ENCODE data around the gene MALAT1.

The MALAT1 gene

DNA sequence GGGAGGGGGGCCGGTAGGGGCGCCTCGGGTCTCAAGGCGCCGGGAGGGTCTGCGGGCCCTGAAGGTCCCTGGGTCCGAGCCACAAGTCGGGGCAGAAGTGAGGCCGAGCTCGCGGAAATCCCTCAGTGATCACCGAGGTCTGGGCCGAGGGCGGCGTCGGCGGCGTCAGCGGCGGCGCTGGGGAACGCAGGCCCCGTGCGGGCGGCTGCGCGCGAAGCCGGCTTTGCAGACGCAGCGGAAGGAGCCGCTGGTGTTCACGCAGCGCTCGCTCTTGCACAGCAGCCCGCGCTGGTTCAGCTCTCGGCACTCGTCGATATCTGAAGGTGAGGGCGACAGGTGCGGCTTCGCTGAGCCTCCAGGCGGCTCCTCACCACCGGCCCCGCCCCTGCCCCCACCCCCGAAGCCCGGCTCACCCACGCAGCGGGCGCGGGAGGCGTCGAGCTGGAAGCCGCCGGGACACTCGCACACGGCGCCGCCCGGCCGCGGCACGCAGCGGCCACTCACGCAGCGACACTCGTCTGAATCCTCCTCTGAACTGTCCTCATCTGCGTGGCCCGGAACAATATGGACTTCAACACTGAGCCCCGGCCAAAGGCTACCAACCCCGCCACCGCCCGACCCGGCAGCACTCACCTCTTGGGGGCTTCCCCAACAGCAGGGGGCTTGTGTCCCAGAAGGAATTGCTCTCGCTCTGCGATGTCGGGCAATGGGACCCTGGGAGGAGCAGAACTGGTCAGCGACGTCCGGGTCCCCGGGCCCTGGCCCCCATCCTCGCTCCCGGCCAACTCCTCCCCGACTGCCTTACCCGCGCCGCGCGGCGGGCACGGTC, 40.3 kb downstream of the MALAT1 start:
- no peak for DNase-seq (ENCODE audit: low read depth, low spot score)

GRCh38 chr11:65539744-65540289, 41.0 kb downstream of the MALAT1 start:
- no peak for DNase-seq (ENCODE audit: low read depth, low spot score)

GRCh38 chr11:65540290-65541092, 41.6 kb downstream of the MALAT1 start:
- peak; percentile 84 for DNase-seq (ENCODE audit: low read depth, low spot score)

DNA sequence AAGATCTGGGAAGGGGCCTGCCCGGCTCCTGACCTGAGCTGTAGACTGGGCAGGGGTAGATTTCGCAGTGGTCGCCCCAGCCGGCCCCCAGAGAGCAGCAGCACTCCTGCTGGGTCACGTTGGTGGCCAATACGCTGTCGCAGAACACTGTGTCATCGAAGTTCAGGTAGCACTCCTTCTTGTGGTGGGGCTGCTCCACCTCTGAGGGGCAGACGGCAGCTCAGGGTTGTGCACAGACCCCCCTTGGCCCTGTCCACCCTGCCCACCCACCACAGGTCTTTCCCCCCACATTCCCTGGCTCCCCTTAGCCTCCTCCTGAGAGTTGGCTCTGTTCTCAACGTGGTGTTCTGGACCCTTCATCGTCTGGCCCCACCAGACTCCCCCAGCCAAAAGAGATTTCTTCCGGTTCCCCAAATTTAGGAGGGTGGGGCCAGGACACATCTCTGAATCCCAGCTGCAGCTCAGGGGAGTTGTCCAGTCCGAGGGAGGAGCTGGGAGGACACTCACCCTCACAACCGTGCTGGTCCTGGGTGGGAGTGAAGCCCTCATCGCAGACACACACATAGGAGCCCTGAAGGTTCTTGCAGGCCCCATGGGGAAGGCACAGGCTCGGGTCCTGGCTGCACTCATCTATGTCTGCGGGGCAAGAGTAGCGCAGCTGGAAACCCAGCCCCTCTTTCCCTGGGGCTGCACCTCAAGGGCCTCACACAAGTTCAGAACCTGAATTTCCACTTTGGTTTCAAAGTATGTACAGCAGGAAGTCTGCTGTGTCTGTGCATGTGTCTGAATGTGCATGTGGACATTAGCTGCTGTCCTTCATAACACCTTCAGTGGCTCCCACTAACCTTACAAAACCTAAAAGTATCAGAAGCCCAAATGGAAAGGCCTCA, 42.5 kb downstream of the MALAT1 start:
- DNase-seq (ENCODE audit: low read depth, low spot score): no peak

DNA sequence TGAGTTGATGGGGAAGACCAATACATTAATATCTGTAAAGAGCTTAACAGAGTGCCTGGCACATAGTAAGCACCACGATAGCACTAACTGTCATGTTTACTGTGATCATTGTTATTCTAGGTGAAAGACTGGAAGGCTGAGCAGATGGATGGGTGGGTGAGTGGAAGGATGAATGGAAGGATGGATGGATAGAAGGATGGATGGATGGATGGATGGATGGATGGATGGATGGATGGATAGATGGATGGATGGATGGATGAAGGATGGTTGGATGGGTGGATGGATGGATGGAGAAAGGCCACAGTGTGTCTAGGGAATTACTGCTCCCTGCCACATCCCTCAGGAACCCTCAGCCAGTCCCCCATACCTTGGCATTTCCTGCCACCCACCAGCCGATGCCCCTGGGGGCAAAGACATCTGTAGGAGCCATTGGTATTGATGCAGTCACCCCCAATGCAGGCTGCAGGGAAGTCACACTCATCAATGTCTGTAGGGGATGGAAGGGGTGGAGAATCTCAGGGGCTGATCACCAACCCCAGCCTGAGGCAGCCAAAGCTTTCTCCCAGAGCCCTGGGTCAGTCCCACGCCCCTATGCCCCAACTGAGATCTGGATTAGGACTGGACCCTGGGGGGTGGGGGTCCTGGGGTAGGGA, 44.0 kb downstream of the MALAT1 start:
- DNase-seq (ENCODE audit: low read depth, low spot score): no peak

DNA sequence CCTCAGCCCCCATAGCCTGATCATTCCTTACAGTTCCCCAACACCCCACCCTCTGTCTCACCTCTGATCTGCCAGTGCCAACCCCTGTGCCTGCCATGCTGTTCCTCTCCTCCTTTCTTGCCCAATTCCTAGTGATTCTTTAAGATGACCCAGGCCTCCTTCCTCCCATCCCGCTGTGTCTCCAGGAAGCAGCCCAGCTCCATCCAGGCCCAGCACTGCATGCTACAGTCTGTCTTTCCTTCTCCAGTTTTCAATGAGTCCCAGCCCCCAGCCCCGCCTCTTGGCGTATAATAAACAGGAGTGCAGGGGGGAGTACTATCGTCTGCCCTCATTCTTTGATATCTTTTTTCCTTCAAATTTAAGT, 47.0 kb downstream of the MALAT1 start:
- no peak for DNase-seq (ENCODE audit: low read depth, low spot score)

DNA sequence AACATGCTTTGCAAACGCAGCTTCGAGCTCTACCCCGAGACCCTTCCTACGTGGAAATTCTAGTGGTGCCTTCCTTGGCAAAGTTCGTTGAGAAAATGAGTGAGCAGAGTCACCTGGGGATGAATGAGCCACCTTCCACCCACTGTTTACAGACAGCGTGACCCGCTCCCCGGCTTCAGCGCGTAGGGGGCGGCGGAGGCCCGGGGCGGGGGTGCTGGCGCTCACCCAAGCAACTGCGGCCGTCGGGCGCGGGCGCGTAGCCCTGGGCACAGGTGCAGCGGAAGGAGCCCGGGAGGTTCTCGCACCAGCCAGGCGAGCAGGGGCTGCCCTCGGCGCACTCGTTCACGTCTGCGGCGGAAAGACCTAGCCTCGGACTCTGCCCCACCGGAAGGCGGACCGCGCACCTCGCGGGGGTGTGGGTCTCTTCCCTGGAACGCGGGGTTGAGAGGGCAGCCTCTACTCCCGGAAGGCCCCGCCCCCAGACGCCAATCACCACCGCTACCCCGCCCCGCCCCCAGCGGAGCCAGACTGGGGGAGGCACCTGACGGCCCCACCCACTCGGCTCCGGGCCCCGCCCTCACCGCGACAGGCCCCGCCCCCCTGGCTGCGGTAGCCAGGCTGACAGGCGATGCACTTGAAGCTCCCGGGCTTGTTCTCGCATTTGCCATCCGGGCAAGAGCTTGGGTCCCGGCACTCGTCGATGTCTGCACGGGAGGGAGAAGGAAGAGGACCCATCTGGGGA, 47.5 kb downstream of the MALAT1 start:
- peak; percentile 96 for DNase-seq (ENCODE audit: low read depth, low spot score)

- no peak for DNase-seq (ENCODE audit: low read depth, low spot score)
Measured at GRCh38 chr11:65547446-65548125, 48.7 kb downstream of the MALAT1 start.

DNA sequence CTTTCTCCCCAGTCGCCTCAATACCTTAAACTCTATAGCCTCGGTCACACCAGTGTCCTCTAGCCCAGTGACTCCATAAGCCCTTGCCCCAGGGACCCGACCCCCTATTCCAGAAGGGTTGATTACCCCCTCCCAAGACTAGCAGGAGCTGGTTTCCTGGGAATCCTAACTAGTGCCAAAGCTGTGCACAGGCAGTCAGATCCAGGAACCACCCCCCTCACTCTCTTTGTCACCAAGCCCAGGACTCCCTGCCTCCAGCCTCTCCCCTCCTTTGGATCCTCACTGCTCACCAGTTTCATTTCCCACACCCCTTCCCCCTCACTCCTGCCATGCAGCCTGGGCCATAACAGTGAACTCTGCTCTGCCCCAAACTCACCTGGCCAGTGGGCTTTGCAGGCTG, 49.5 kb downstream of the MALAT1 start:
- no peak for DNase-seq (ENCODE audit: low read depth, low spot score)

- DNase-seq (ENCODE audit: low read depth, low spot score): no peak
Measured at GRCh38 chr11:65549096-65549495, 50.3 kb downstream of the MALAT1 start.

DNA sequence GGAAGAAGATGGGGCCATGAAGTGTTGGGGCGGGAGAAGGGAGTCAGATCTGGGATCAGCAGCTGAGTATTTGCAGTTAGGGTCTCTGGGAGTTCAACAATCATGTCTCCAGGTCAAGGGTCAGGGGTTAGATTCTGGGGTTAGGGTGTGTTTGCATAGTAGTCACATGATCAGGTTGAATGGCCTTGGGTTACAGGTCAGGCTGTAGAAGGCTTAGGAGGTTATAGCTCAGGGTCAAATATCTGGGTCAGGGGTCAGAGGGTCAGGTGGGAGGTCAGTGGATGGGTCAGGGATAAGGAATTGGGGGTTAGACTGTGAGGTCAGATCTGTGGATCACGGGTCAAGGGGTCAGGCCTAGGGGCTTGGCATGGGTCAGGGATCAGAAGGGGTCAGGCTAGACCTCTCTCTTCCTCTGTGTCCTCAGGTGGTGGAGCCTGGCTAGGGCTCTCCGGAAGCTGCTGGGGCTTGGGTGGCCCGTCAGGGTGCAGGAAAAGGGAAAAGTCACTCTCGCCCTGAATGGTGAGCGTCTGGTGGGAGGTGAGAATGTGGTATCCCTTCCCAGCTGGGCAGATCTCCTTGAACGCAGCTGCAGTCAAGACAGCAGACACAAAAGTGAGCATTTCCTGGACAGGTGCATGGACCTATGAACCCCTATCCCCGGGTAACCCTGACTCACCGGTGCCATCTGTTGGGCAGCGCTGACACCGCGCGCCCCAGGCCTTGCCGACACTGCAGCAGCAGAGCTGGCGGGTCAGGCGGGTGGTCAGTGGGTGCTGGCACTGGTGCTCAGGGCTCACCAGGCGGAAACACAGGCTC, 52.9 kb downstream of the MALAT1 start:
- no peak for DNase-seq (ENCODE audit: low read depth, low spot score)

DNA sequence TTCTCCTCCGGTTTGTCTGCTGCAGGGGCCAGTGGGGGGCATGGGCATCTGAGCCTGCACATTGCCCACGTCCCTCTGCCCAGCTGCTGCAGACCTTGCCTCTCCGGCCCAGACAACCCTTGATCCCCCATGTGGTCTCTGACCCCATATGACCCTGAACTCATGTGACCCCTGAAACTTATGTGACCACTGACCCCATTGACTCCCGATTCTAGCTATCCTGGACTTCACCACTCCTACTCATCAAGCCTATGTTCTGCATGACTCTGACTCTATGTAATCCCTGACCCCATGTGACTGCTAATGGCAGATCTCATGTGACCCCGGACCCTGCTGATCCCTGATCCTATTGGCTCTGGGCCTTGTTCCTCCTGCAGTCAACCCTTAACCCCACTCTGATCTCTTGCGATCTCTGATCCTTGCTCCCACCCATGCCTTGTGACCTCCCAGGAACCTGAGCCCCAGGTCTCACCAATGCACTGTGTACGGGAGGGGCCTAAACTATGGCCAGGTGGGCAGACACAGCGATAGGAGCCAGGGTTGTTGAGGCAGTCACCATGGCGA, 53.6 kb downstream of the MALAT1 start:
- no peak for DNase-seq (ENCODE audit: low read depth, low spot score)

DNA sequence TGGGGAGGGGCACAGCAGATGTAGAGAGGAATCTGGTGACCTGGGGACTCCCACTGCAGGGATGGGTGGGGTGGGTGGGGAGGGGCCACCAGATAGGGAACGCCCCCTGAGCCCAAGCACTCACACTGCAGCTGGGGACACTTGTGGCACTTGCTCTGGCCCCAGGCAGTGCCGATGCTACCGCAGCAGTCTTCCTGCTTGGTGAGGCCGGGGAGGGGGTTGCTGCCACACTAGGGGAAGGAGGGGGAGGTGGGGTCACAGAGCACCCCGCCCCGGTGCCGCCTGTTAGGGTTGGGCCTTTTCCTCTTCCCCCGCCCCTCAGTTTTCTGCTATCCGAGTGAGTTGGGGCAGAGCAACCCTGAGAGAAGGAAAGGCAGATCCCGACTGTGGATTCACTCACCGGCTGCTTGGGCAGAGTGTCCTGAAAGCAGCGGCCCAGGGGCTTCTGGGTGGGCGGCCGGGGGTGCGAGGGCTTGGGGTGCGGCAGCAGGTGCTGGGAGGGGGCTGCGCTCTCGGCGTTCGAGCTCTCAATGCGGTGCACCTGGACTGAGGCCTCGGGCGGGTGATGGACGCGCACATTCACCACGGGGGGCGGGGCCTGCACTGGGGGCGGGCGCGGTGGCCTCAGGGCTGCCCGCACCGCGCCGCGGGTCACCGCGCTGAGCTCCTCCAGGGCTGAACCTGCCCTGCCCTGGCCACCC, 54.6 kb downstream of the MALAT1 start:
- DNase-seq (ENCODE audit: low read depth, low spot score): no peak

DNA sequence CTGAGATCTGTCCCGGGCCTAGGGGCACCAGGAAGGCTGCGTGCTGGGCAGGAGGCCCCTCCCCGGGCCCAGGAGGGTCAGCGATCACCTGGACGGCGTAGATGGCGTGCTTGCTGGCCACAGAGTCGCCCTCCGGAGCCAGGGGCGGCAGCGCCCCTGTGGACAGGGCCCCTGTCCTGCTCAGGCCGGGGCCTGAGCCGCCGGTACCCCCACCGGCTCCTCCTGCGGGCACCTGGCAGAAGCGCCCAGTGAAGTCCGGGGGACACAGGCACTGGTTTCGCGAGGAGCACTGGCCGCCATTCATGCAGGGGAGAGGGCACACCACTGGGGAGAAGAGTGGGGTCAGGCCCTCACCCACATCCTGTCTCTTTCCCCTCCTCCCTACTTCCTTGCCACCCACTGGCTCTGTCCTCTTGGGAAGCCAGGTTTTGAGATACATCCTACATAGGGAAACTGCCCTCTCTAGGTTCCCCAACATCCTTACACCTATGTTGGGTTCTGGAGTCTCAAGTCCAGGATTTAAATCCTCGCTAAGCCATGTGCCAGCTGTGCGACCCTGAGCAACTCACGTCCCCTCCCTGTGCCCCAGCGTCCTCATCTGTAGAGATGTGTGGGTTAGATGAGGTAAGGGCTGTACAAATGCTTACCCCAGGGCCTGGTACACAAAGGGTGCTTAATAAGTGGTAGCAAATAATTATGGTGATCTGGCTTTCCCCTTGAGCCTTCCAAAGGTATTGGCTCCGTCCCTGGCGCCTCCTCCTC, 55.4 kb downstream of the MALAT1 start:
- DNase-seq (ENCODE audit: low read depth, low spot score): no peak

GRCh38 chr11:65554842-65555430, 56.1 kb downstream of the MALAT1 start:
- DNase-seq (ENCODE audit: low read depth, low spot score): no peak

DNA sequence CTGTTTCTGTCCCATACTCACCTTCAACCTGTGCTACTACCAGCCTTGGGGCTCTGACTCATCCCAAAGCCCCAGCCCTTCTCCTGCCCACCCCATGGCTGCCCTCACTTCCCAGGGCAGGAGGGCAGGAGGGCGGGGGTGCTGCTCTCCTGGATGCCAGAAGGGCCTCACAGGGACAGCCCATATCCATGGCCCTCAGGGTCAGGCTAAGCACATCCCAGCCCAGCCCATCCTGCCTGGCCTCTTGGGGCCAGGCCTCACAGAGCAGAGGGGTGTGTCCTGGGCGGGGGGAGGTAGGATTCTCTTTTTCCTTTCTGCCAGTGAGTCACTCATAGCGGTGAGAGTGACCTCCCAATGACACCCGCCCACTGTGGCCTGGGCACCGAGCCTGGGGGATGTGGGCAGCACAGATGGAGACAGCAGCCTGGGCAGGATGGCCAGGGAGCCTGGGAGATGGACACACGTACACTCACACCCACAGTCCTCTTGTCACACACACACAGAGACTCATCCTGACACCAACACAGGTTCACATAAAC, 56.9 kb downstream of the MALAT1 start:
- no peak for DNase-seq (ENCODE audit: low read depth, low spot score)

All from activated naive CD8-positive, alpha-beta T cell treated with anti-CD3 and anti-CD28 coated beads, Interleukin-2, amount 50 U/mL, for 16 hours (primary cell).